Neutrophil (primary cell): ENCODE data around the gene CHMP1B.

ENCODE experiments used
- H3K27ac ChIP-seq: fragments of 200-600 bp; sonication (generic); 2 replicates; pipeline ENCODE4 v1.5.1; 2016; ENCODE audit warnings: mild to moderate bottlenecking, moderate library complexity
- H3K27me3 ChIP-seq: fragments of 200-600 bp; sonication (generic); 2 replicates; pipeline ENCODE4 v1.6.0; 2016; ENCODE audit warnings: mild to moderate bottlenecking
- H3K36me3 ChIP-seq: fragments of 200-600 bp; sonication (generic); 2 replicates; pipeline ENCODE4 v1.5.1; 2017
- H3K4me1 ChIP-seq, 2 experiments: fragments of 200-600 bp in 1 of 2; sonication (generic) in 1 of 2; 1 replicate in 1 of 2; 2 replicates in 1 of 2; pipeline versions ENCODE4 v1.5.1 to v1.6.1; 2013 to 2016; ENCODE audit warnings: low read depth in 1 of 2, low read length in 1 of 2, mild to moderate bottlenecking in 1 of 2, moderate library complexity in 1 of 2; ENCODE audit not compliant: control insufficient read depth in 1 of 2, insufficient read depth in 1 of 2
- H3K4me3 ChIP-seq, 2 experiments: fragments of 200-600 bp in 1 of 2; sonication (generic) in 1 of 2; 1 replicate in 1 of 2; 2 replicates in 1 of 2; pipeline ENCODE4 v1.5.1; 2013 to 2016; ENCODE audit warnings: low read depth in 1 of 2, low read length in 1 of 2, mild to moderate bottlenecking in 1 of 2, moderate library complexity in 1 of 2
- H3K9me3 ChIP-seq: fragments of 200-600 bp; sonication (generic); 2 replicates; pipeline ENCODE4 v1.5.1; 2016
- CTCF ChIP-seq: fragments of 200-600 bp; sonication (generic); IDR thresholded peaks from 2 replicates; pipeline ENCODE4 v1.5.1; 2016; ENCODE audit warnings: antibody characterized with exemption

Gene CHMP1B

GRCh38 chr18:11823545-11823944 is 27.7 kb upstream of the CHMP1B start:
- H3K27me3 ChIP-seq, result peaks cover 17% of the 10 kb centered on the region
- no peaks in the 10 kb centered on the region for H3K4me1 ChIP-seq
- H3K4me3 ChIP-seq, result no peak overlapping the region
- no peak for TF ChIP-seq CTCF
- H3K9me3 ChIP-seq, result no peaks in the 10 kb centered on the region
- no peaks in the 10 kb centered on the region for H3K36me3 ChIP-seq
- no peak overlapping the region for H3K27ac ChIP-seq

DNA sequence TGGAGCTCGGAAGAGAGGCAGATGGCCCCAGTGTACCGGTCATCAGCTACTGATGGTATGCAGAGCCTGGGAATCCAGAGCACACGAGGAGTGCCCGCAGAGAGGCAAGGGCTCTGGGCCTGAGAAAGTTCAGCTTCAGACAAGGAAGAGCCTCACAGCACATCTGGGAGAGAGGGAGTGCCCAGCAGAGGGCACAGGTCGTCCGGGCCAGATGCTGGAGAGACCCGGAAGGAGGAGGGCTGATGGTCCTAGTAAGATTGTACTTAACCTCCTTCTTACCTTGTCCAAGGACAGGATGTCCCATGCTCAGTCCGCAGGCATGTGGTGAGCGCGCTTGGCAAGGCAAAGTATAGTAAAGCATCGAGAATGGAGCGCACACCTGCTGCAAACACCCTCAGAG is 24.4 kb upstream of the CHMP1B start:
- Histone ChIP-seq H3K27ac (no peak overlapping the region), H3K9me3 (no peaks in the 10 kb centered on the region), H3K36me3 (no peaks in the 10 kb centered on the region), H3K4me3 (no peak overlapping the region), H3K4me1 (no peaks in the 10 kb centered on the region), H3K27me3 (no peaks in the 10 kb centered on the region)
- no peak for TF ChIP-seq CTCF

- Histone ChIP-seq H3K4me1 (no peaks in the 10 kb centered on the region), H3K4me3 (no peak overlapping the region), H3K9me3 (no peaks in the 10 kb centered on the region), H3K27me3 (no peaks in the 10 kb centered on the region), H3K36me3 (no peaks in the 10 kb centered on the region), H3K27ac (no peak overlapping the region)
- TF ChIP-seq CTCF, result no peak
These were observed 22.3 kb upstream of the CHMP1B start for GRCh38 chr18:11828786-11829432.

GRCh38 chr18:11830585-11830984 is 20.6 kb upstream of the CHMP1B start:
- no peak for TF ChIP-seq CTCF
- no peaks in the 10 kb centered on the region for H3K27me3 ChIP-seq
- H3K36me3 ChIP-seq, result no peaks in the 10 kb centered on the region
- H3K9me3 ChIP-seq, result no peaks in the 10 kb centered on the region
- H3K4me3 ChIP-seq, result no peak overlapping the region
- H3K4me1 ChIP-seq, result no peaks in the 10 kb centered on the region
- H3K27ac ChIP-seq, result no peak overlapping the region

- Histone ChIP-seq H3K27me3 (no peaks in the 10 kb centered on the region), H3K27ac (no peak overlapping the region), H3K4me1 (no peaks in the 10 kb centered on the region), H3K9me3 (no peaks in the 10 kb centered on the region), H3K4me3 (no peak overlapping the region), H3K36me3 (no peaks in the 10 kb centered on the region)
- no peak for TF ChIP-seq CTCF
These were observed 19.3 kb upstream of the CHMP1B start for GRCh38 chr18:11831921-11832320.
